Colonic mucosa (tissue), 4 donors: ENCODE data around the gene SASS6. TPM values are rescaled to one million over a fixed set of nuclear protein-coding genes. Genes with fewer than 3 reads are reported as not detected.

ENCODE experiments used
- DNase-seq: peaks from one replicate; pipeline ENCODE4 v3.0.0-alpha.2; 2020
- H3K27ac ChIP-seq: fragments of 200-600 bp; one replicate; pipeline ENCODE4 v1.8.0; 2021
- H3K27me3 ChIP-seq: fragments of 200-600 bp; one replicate; pipeline ENCODE4 v1.8.0; 2021
- H3K36me3 ChIP-seq: fragments of 200-600 bp; one replicate; pipeline ENCODE4 v1.8.0; 2021
- H3K4me1 ChIP-seq: fragments of 200-600 bp; one replicate; pipeline ENCODE4 v1.8.0; 2021; ENCODE audit warnings: mild to moderate bottlenecking
- H3K4me3 ChIP-seq: fragments of 200-600 bp; one replicate; pipeline ENCODE4 v1.8.0; 2021
- H3K9ac ChIP-seq, 2 donors: one replicate each; pipeline ENCODE4 v1.7.0; 2013; ENCODE audit warnings: control low read depth in 2 of 2, low read depth in 2 of 2, low read length in 2 of 2
- H3K9me3 ChIP-seq: fragments of 200-600 bp; one replicate; pipeline ENCODE4 v1.8.0; 2021
- intact Hi-C: fragments of 100-400 bp; cut with DNase I; formaldehyde crosslinking; loops from one replicate; pipeline ENCODE4 v1.14.1; 2022
- total RNA-seq, 2 donors: library from RNA; stranded (reverse); fragmentation: NEBNext Ultra II Directional in 1 of 2; extraction: Animal tissue kit (Norgen Biotek cat#: 25700) in 1 of 2; gene quantifications; one replicate each; pipeline ENCODE4 v1.2.1, GENCODE V29; 2021
- TF ChIP-seq, protein P1 (sequence below): fragments of 200-600 bp; IDR thresholded peaks from one replicate; pipeline ENCODE4 v1.8.0; 2022; ENCODE audit warnings: antibody characterized with exemption, mild to moderate bottlenecking
- donor health status: healthy.
- donor health status: DM: no; HTN: no; CAD: no.
- donor health status: DM: no; HTN: no; CAD: no.

Gene SASS6
- total RNA-seq, 2 donors from 2014 or later = 3.3 to 8.0 TPM

- Histone ChIP-seq H3K9me3 (no peaks in the 10 kb centered on the region), H3K4me3 (no peak overlapping the region), H3K27me3 (no peaks in the 10 kb centered on the region), H3K4me1 (no peaks in the 10 kb centered on the region), H3K9ac (no peak overlapping the region), H3K27ac (no peak overlapping the region), H3K36me3 (peaks cover 1% of the 10 kb centered on the region)
- TF ChIP-seq, protein P1, sequence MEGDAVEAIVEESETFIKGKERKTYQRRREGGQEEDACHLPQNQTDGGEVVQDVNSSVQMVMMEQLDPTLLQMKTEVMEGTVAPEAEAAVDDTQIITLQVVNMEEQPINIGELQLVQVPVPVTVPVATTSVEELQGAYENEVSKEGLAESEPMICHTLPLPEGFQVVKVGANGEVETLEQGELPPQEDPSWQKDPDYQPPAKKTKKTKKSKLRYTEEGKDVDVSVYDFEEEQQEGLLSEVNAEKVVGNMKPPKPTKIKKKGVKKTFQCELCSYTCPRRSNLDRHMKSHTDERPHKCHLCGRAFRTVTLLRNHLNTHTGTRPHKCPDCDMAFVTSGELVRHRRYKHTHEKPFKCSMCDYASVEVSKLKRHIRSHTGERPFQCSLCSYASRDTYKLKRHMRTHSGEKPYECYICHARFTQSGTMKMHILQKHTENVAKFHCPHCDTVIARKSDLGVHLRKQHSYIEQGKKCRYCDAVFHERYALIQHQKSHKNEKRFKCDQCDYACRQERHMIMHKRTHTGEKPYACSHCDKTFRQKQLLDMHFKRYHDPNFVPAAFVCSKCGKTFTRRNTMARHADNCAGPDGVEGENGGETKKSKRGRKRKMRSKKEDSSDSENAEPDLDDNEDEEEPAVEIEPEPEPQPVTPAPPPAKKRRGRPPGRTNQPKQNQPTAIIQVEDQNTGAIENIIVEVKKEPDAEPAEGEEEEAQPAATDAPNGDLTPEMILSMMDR = no peak
- DNase-seq = no peak
- intact Hi-C loops = no loop called here
These were observed 45.3 kb downstream of the SASS6 start for GRCh38 chr1:100087396-100087795.

- intact Hi-C loops = no loop called here
- H3K27me3 ChIP-seq = no peaks in the 10 kb centered on the region
- no peaks in the 10 kb centered on the region for H3K9me3 ChIP-seq
- peaks cover 20% of the 10 kb centered on the region for H3K36me3 ChIP-seq
- no peak overlapping the region for H3K4me3 ChIP-seq
- no peak for DNase-seq
- no peak overlapping the region for H3K27ac ChIP-seq
- no peak overlapping the region for H3K9ac ChIP-seq
- no peaks in the 10 kb centered on the region for H3K4me1 ChIP-seq
- TF ChIP-seq, protein P1 = no peak
These were observed 52.4 kb downstream of the SASS6 start for GRCh38 chr1:100080331-100080730.

DNA sequence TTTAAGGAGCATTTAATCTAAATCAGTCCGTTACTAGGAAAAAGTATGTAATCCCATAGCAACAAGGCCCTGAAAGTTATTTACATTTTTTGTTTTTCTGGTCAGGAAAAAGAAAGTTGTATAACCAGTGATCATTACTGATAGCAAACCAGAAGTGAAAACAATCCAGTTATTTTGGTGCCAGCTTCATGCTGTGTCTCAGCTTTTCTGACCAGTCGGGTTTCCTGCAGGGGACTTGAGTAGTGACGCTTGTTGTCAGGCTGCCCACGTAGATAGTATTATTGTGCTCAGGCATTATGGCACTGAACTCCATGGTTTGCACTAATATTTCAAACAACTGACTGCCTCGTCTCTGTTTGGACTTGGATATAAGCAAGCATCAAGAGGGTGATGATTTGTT lies 55.2 kb downstream of the SASS6 start:
- DNase-seq = no peak
- no peak overlapping the region for H3K4me3 ChIP-seq
- no peaks in the 10 kb centered on the region for H3K9me3 ChIP-seq
- no peak overlapping the region for H3K9ac ChIP-seq
- no peak overlapping the region for H3K27ac ChIP-seq
- H3K27me3 ChIP-seq = no peaks in the 10 kb centered on the region
- TF ChIP-seq, protein P1 = no peak
- intact Hi-C loops = no loop called here
- peaks cover 19% of the 10 kb centered on the region for H3K36me3 ChIP-seq
- no peaks in the 10 kb centered on the region for H3K4me1 ChIP-seq

- Histone ChIP-seq H3K27ac (no peak overlapping the region), H3K36me3 (peaks cover 12% of the 10 kb centered on the region), H3K9me3 (no peaks in the 10 kb centered on the region), H3K4me3 (no peak overlapping the region), H3K4me1 (no peaks in the 10 kb centered on the region), H3K27me3 (no peaks in the 10 kb centered on the region), H3K9ac (no peak overlapping the region)
- DNase-seq = no peak
- intact Hi-C loops = no loop called here
- TF ChIP-seq, protein P1 = no peak
These were observed 56.0 kb downstream of the SASS6 start for GRCh38 chr1:100076744-100077143.

GRCh38 chr1:100076319-100076718 lies 56.4 kb downstream of the SASS6 start:
- Histone ChIP-seq H3K36me3 (peaks cover 12% of the 10 kb centered on the region), H3K27ac (no peak overlapping the region), H3K9me3 (no peaks in the 10 kb centered on the region), H3K9ac (no peak overlapping the region), H3K4me1 (no peaks in the 10 kb centered on the region), H3K4me3 (no peak overlapping the region), H3K27me3 (no peaks in the 10 kb centered on the region)
- intact Hi-C loops = no loop called here
- TF ChIP-seq, protein P1 = no peak
- DNase-seq = no peak

GRCh38 chr1:100075773-100076172 lies 57.0 kb downstream of the SASS6 start:
- no peak overlapping the region for H3K4me3 ChIP-seq
- H3K27ac ChIP-seq = no peak overlapping the region
- no peak overlapping the region for H3K9ac ChIP-seq
- H3K36me3 ChIP-seq = peaks cover 12% of the 10 kb centered on the region
- H3K4me1 ChIP-seq = no peaks in the 10 kb centered on the region
- no peak for DNase-seq
- intact Hi-C loops = no loop called here
- H3K27me3 ChIP-seq = no peaks in the 10 kb centered on the region
- TF ChIP-seq, protein P1 = no peak
- H3K9me3 ChIP-seq = no peaks in the 10 kb centered on the region
